K562 (cell line): Measurements from ENCODE around the gene PHF10. TPM values are rescaled to one million over a fixed set of nuclear protein-coding genes. Genes with fewer than 3 reads are reported as not detected.
A peak's percentile ranks its signal among the peaks of the same experiment; 100 is the strongest.

ENCODE experiments used
- CBX3 ChIP-seq, 2 experiments: IDR thresholded peaks; 1 replicate in 1 of 2; 2 replicates in 1 of 2; pipeline ENCODE4 v1.6.1; 2012; ENCODE audit warnings: inconsistent platforms in 2 of 2, low read length in 2 of 2, borderline replicate concordance in 1 of 2, control low read depth in 1 of 2
- ETS1 ChIP-seq: conservative IDR thresholded peaks from 2 replicates; pipeline ENCODE4 v1.6.1; 2011; ENCODE audit warnings: low read depth, mild to moderate bottlenecking, low read length; ENCODE audit not compliant: control insufficient read depth
- FOXK2 ChIP-seq, 2 experiments: fragments of 450-650 bp; IDR thresholded peaks in 1 of 2; conservative IDR thresholded peaks in 1 of 2; 2 replicates each; pipeline ENCODE4 v1.6.1; 2016; ENCODE audit warnings: low read depth in 2 of 2, mild to moderate bottlenecking in 1 of 2
- NFRKB ChIP-seq: fragments of 450-650 bp; IDR thresholded peaks from 2 replicates; pipeline ENCODE4 v1.6.1; 2016; ENCODE audit warnings: low read depth
- RBM22 ChIP-seq: fragments of 200-400 bp; formaldehyde crosslinking; IDR thresholded peaks from 2 replicates; pipeline ENCODE4 v1.6.1; 2018; ENCODE audit warnings: low read length, low read depth; ENCODE audit not compliant: poor library complexity, severe bottlenecking
- RBM25 ChIP-seq: fragments of 200-400 bp; formaldehyde crosslinking; IDR thresholded peaks from 2 replicates; pipeline ENCODE4 v1.6.1; 2018; ENCODE audit warnings: low read length, low read depth, moderate library complexity; ENCODE audit not compliant: severe bottlenecking
- polyA plus RNA-seq, 8 experiments: library from polyadenylated mRNA; depleted of rRNA in 4 of 8; stranded (reverse) in 5 of 8; unstranded in 3 of 8; fragments of >200 nt; fragmentation: Nextera tagmentation in 2 of 8; fragmentation: Illumina TruSeq in 1 of 8; extraction: Ambion mirVana in 2 of 8; extraction: Trizol in 1 of 8; gene quantifications; 2 replicates each; pipeline versions ENCODE4 v1.2.1 to v1.2.3, GENCODE V29; 2011 to 2014; ENCODE audit warnings: inconsistent platforms in 1 of 8, missing spikeins in 1 of 8
- total RNA-seq, 7 experiments: library from RNA; depleted of rRNA in 6 of 7; stranded (reverse); fragments of >200 nt in 6 of 7; fragmentation: Illumina TruSeq in 2 of 7; extraction: Trizol in 2 of 7; gene quantifications; 2 replicates each; pipeline versions ENCODE4 v1.2.1 to v1.2.3, GENCODE V29; 2011 to 2021; ENCODE audit warnings: low replicate concordance in 1 of 7

The PHF10 gene
- total and polyA plus RNA-seq, 9 of the 15 experiments (the other 6 are each of a cell fraction or from before 2014, with no cell fraction given), result 23.9 to 88.9 (median 46.0) TPM

GRCh38 chr6:169723200-169723909 is 945 bp downstream of the PHF10 start (continued):
- TF ChIP-seq FOXK2 (conservative IDR thresholded peaks at IDR 0.05 in 1 of 2, IDR thresholded peaks at IDR 0.05 in 1 of 2; ENCODE audit: low read depth in 2 of 2) (0 out of 4 replicates have a peak, but pooled peaks of 1 of the 2 experiments have one; percentile 18), RBM22 (peak; percentile 12), ETS1 (peak; percentile 51; the same call in 1 of the 2 replicates), NFRKB (no peak), CBX3 (IDR thresholded peaks at IDR 0.05; ENCODE audit: borderline replicate concordance in 1 of 2, low read length in 2 of 2) (no peak), RBM25 (peak; percentile 5)
